GM19099 (cell line): Measurements from ENCODE around the gene UBE2F.

ENCODE experiments used
- POLR2A ChIP-seq: IDR thresholded peaks from 3 replicates; pipeline ENCODE4 v1.6.1; 2011; ENCODE audit warnings: low read depth; ENCODE audit not compliant: insufficient read length; ENCODE audit errors: extremely low read depth

The UBE2F gene

DNA sequence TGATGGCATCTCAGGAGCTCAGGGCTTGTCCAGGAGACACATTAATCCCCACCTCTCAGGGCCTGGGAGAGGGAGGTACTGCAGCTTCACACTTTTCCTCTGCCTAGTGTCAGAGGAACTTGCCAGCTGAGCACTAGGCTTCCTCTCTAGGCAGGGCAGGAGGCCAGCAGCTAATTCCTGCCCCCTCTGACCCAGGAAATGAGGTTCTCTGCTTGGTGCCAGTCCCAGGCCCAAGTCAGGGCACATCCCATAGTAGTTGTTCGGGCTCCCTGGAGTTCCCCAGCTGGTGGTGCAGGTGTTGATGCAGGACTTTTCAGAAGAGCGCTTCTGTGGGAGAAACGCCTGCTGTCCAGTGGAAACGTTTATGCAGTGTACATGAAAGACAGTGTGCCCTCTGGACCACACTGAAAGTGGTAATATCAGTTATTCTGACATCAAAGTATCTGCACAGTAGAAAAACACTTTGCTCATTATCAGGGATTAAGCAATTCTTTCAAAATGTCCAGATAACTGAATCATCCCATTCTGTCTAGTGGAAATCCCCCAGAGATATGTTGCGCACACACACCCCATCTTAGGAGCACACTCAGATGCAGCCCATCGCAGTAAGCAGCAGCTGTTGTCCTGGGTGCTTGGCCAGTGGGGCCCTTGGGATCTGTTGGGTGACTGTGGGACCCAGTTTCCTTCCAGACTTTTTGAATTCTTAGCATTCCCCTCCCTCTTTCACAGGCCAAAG lies 76.2 kb downstream of the UBE2F start:
- TF ChIP-seq POLR2A = no peak

- TF ChIP-seq POLR2A = no peak
Observed at GRCh38 chr2:238043851-238044250, 77.0 kb downstream of the UBE2F start.

DNA sequence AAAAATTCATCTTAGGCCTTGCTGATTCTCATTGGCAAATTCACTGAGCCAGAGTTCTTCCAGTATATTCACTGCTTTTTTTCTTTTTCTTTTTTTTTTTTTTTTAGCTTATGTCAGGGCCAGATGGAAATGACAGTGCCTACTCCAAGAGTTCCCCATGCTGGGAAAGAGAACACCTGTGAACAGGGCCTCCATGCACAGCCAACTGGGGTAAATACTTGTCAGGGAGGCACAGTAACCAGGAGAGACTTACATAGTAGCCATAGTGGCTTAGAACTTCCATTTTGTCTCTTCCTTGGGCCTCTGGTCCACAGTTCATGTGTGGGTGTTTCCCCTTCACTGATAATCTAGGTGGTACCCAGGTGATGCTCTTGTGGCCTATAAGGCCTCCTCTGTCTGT lies 78.8 kb downstream of the UBE2F start:
- TF ChIP-seq POLR2A = no peak

- no peak for TF ChIP-seq POLR2A
Observed at GRCh38 chr2:238046725-238047270, 80.0 kb downstream of the UBE2F start.

DNA sequence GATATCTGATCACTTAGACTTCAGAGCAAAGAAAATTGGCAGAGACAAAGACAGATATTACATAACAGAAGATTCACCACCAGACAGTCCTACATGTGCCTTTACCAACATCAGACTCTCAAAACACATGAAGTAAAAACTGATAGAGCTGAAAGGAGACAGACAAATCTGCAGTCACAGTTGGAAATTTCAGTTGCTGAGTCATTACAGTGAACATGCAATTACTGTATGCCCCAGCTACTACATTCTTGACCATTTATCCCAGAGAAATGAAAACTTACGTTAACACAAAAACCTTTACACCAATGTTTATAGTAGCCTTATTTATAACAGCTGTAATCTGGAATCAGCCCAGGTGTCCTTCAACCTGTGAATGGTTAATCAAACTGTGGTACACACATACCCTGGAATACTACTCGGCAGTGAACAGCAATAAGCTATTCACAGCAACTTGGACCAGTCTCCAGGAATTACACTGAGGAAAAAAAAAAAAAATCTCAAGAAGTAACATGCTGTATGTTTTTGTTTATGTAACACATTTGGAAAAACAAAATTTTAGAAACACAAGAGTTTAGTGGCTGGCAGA lies 86.5 kb downstream of the UBE2F start:
- no peak for TF ChIP-seq POLR2A

GRCh38 chr2:238055841-238056240 lies 89.0 kb downstream of the UBE2F start:
- no peak for TF ChIP-seq POLR2A

DNA sequence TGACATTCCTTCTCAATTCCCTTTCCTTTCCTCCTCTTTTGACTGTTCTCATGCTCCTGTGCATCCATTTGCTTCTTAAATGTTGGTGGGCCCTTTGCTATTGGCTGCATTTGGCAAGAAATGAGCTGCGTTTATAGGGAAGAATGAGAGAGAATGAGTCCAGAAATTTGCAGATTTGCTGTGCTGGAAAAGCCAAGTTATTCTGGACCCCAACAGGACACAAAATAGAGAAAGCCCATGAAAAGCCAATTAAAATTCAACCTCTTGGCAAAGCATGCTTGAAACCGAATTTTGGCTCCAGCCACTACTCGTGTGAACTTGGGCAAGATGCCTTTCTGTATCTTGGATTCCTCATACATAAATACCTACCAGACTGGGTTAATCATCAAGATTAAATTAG lies 92.7 kb downstream of the UBE2F start:
- TF ChIP-seq POLR2A = no peak

- no peak for TF ChIP-seq POLR2A
Observed at GRCh38 chr2:238060096-238060541, 93.3 kb downstream of the UBE2F start.

DNA sequence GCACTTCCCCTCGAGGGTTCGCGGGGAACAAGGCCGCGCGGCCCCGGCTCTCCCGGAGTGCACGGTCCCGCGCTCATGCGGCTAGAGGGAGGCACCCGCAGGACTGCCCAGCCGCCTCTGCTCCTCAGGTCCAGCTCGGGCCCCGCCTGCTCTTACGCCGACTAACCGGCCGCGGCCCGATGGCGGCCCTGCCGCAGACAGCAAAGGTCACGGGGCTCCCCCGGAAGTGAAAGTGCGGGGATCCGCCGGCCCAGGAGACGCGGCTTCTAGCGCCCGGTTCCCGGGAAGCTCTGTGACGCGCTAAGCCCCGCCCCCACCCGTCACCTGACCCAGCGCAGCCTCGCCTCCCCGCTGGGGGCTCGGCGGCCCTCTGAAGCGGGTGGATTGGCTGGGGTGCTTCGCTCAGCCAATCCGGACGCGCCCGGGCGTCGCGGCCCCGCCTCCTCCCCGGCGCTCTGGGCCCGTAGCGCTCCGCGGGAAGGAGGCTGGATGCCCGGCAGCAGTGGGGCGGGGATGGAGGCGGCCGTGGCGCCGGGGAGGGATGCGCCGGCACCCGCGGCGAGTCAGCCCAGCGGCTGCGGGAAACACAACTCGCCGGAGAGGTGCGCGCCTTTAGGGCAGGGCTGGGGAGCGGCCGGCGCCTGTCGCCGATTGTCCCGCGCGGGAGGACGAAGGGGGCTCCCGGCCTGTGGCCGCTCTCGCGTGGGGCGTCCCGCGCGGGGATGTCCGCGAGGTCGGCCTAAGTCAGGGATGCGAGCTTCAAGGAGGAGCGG lies 93.9 kb downstream of the UBE2F start, which contains the start of gene SCLY:
Gene SCLY (plus strand): TSS at position 460 of the 773 bp plus-strand sequence. CDS start 54 bp downstream, at position 514.
- peak; percentile 82 for TF ChIP-seq POLR2A

GRCh38 chr2:238061315-238062202 lies 94.7 kb downstream of the UBE2F start:
- no peak for TF ChIP-seq POLR2A

- TF ChIP-seq POLR2A = no peak
Observed at GRCh38 chr2:238063414-238064189, 96.8 kb downstream of the UBE2F start.

GRCh38 chr2:238064376-238064775 lies 97.6 kb downstream of the UBE2F start:
- no peak for TF ChIP-seq POLR2A

- no peak for TF ChIP-seq POLR2A
Observed at GRCh38 chr2:238065071-238065846, 98.4 kb downstream of the UBE2F start.
